22Rv1 (cell line): Measurements from ENCODE around the gene MAPK9.

Experiments used
- CTCF ChIP-seq: fragments of 450-650 bp; IDR thresholded peaks from 2 replicates; pipeline ENCODE4 v1.5.1; 2017; ENCODE audit warnings: mild to moderate bottlenecking
- ZFX ChIP-seq: fragments of 450-650 bp; IDR thresholded peaks from 2 replicates; pipeline ENCODE4 v1.6.1; 2017; ENCODE audit warnings: antibody characterized with exemption, borderline replicate concordance

- TF ChIP-seq CTCF (no peak), ZFX (no peak)
Measured at GRCh38 chr5:180289433-180289832, 2.5 kb downstream of the MAPK9 start.
